Stimulated activated CD8-positive, alpha-beta memory T cell treated with anti-CD3 and anti-CD28 coated beads, Interleukin-2, amount 100 ng/mL, for 1 hour (primary cell): ENCODE measurements around the gene NIM1K.
"Not testable (repeated sequence)": the region's sequence is repeated elsewhere in the genome, so short reads cannot be mapped to it uniquely, and the experiment has no call there.

Source experiments
- DNase-seq, 2 donors: peaks; one replicate each; pipeline ENCODE4 v3.0.0-alpha.2; 2020; ENCODE audit warnings: low read depth in 2 of 2

The NIM1K gene

GRCh38 chr5:43230707-43231106 is 38.7 kb downstream of the NIM1K start:
- no peak for DNase-seq

GRCh38 chr5:43231977-43232376 is 40.0 kb downstream of the NIM1K start:
- no peak for DNase-seq

DNA sequence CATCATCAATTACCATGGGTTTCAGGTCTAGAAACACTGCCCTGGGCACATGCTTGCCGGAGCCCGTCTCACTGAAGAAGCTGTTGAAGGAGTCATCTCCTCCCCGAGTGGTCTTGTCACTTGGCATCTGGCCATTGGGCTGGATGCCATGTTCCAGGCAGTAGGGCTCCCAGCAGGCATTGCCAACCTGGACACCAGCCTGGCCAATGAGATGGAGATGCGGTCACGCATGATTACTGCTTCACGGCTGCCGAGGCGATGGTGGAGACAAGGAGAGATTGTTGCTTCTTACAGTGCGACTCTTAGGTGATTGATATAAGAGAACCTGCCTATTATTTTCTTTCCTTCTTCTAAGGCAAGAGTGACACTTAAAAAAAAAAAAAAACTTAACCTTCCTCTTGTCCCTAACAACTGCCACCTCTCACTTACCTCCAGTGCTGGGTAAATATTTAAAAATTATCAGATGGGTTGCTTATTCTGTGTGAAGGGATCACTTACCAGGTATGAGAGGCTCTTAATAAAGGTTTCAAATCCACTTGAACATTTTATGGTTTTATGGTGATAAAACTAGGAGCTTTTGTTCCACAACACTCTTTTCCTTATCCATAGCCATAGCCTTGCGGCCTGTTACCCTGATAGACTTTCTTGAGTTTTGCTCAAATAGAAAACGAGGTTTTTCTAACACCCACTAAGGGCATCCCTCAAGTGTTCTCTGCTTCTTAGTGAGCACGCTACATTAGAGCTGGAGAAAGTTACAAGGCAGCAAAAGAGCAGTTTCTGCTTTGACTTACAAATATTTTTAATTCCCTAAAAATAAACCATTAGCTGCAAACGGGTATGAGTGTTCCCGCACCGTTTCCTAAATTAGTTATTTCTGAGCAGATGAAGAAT is 41.2 kb downstream of the NIM1K start:
- no peak for DNase-seq

- no peak for DNase-seq
These were observed 41.9 kb downstream of the NIM1K start for GRCh38 chr5:43233946-43234345.

- no peak for DNase-seq
These were observed 44.8 kb downstream of the NIM1K start for GRCh38 chr5:43236653-43237355.

DNA sequence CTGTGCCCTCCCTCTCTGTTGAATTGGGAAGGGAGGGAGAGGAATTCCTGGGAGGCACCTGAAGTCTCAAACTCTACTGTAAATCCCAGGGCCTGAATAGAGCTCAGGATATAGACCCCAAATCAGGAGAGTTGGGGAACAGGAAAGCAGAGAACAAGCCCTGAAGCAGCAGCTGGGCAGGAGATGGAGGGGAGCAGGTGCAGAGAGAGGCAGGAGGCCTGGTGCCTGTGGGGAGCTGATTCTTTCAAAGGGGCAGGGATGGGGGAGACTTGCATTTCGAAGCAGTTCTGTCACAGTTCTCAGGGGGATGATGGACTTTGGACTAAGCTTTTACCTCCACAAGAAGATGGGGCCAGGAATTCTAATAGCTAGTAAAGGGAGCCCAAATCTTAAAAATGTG is 50.2 kb downstream of the NIM1K start:
- no peak for DNase-seq

DNA sequence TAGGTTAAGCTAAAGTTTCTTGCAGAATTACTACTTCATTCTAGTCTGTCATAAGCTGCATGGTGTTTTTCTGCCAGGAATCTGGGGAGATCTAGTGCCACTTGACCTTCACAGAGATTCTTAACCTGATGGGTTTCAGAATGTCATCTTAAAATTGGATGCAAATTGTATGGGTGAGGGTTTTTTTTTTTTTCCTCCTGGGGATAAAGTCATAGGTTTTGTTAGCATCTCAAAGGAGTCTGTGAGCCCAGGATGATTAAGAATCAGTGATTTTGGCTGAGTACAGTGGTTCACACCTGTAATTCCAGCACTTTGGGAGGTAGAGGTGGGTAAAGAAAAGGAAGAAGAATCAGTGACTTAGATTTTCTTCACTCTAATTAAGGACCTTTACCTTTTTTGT is 51.2 kb downstream of the NIM1K start:
- DNase-seq = no peak

DNA sequence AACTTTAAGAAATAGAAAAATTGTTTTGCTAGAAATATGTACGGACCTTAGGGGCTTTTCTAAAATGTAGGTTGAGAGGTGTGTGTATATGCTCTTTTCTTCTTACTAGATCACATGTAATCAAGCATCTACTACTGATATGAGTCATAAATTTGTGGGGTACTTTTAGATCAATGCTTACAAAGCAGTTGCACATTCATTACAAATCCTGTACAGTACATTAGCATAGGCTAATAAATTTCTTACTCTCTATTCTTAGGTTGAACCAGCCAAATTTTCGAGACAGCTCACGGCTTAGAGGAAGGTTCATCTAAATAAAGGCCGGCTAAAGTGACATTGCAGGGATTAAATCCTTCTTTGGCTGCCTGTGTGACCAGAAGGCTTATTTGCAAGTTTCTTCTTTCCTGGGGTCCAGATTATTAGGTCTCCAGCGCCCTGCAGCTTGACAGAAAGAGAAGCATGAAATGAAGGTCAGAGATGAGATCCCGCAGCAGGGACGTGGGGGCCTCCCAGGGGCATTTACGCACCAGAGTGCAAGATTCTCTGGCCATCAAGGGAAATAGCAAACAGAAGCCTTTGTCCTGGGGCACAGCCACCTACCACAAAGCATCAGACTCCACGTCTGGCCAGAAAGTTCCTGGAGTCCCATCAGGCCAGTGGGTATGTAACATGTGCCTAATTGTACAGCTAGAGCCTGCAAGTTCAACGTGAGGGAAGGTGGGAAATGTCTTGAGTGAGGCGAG is 53.0 kb downstream of the NIM1K start:
- no peak for DNase-seq

GRCh38 chr5:43245724-43246385 is 53.8 kb downstream of the NIM1K start:
- DNase-seq = no peak

GRCh38 chr5:43251754-43252153 is 59.7 kb downstream of the NIM1K start:
- DNase-seq = no peak

- DNase-seq = no peak
These were observed 63.7 kb downstream of the NIM1K start for GRCh38 chr5:43255704-43256103.

GRCh38 chr5:43256261-43256966 is 64.4 kb downstream of the NIM1K start:
- no peak for DNase-seq

- no peak for DNase-seq
These were observed 66.1 kb downstream of the NIM1K start for GRCh38 chr5:43258116-43258515.

GRCh38 chr5:43262269-43262668 is 70.2 kb downstream of the NIM1K start:
- DNase-seq = not testable (repeated sequence)

DNA sequence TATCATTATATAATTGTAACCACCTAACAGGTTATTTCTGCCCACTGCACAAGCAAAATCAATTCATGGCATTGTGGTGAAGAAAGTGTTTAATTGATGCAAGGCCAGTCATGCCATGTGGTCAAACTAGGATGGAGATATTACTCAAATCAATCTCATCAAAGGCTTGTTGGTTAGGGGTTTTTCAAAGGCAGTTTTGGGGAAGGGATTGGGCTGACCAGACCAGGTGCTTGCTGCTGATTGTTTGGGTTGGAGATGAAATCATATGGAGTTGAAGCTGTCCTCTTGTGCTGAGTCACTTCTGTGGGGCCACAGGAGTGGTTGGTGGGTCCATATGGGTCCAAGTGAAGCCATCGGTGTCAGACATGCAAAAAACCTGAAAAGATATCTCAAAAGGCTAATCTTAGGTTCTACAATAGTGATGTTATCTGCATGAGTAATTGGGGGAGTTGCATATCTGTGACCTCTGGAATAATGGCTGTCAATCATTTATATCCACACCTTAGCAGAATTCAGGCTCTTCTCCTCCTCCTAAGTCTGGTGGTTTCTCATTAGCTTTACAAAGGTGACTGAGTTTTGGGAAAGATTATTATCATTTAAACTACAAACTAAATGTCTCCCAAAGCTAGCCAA is 76.3 kb downstream of the NIM1K start:
- no peak for DNase-seq

DNA sequence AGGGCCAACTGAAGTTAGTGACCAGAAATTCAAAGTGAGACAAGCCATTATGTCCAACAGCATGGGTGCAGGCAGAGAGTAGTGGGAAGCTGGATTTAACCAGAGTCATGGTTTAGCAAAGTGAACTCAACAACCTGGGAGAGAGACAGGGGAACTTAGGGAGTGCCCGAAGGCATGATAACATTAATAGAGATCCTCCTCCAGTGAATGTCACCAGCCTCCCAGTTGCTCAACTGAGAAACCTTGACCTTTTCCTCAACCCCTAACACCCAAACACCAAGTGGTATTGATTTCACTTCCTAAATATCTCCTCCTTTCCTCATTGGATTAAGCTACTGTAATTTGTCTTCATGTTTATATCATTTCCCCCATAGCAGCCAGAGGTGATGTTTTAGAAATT is 78.6 kb downstream of the NIM1K start:
- DNase-seq = no peak

DNA sequence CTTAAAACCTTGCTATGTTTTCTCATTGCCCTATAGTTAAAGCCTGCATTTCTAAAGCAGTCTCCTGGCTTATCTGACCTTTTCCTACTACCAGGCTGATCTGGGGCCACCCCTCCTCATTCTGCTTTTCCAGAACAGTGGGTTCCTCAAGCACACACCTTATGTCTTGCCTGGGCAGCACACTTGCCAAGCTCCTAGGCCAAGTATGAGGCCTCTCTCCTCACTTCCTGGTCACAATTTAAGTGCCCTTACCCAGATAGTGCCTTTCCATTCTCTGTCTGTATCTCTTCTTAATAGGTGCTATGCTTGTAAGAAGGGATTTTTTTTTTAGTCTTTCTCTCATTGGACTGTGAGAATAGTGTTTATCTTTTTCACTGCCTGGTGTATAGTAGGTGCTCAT is 81.5 kb downstream of the NIM1K start:
- DNase-seq = no peak

DNA sequence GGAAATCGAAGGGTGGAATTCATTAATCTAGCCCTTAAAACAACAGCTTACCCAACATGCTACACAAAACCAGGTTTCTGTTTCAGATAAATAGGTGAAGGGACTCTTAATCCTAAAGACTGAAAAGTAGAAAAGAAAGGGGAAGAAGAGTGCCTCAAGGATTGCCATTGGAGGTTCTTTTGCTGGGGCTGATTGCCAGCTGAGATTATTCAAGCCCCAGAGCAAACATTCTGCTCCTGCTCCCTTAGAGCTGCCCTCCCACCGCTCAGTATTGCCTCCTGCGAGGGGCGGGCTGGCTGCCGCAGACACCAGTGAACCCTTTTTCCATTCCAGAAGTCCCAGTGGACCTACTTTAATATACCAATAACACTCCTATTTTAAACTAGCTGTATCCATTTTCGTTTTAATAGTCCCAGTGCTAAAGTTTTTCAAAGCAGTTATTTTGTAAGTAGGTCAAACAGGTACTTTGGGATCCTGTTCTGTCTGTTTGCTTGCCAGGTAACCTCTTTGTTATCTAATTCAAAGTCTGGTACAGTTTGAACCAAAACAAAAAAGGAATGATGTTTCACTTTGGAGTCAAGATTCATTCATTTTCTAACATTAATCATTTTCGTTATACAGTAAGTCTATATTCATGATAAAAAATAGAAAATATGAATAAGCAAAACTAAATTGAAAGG is 82.5 kb downstream of the NIM1K start:
- no peak for DNase-seq

DNA sequence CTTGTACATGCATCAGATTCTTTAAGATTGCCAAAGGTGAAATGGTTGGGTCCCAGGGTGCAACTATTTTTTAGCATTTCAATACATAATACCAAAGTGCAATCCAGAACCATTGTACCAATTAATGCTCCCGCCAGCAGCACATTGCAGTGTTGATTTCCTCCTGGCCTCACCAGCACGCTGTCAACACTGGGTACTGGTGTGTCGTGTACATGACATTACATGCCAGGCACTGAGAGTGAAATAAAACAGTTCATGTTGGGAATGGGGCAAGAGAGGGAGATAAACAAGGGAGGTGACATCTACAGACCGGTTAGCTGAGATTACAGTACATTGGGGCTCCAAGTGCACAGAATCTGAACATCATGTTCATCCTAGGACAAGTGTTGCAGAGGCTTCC is 83.4 kb downstream of the NIM1K start:
- DNase-seq = no peak

- DNase-seq = no peak
These were observed 87.7 kb downstream of the NIM1K start for GRCh38 chr5:43279548-43280274.
